ENCODE results near the gene PHF2. TPM values are rescaled to one million over a fixed set of nuclear protein-coding genes. Genes with fewer than 3 reads are reported as not detected.

The PHF2 gene
- total RNA-seq, 1 donor from 2014 or later, result 12.1 TPM

DNA sequence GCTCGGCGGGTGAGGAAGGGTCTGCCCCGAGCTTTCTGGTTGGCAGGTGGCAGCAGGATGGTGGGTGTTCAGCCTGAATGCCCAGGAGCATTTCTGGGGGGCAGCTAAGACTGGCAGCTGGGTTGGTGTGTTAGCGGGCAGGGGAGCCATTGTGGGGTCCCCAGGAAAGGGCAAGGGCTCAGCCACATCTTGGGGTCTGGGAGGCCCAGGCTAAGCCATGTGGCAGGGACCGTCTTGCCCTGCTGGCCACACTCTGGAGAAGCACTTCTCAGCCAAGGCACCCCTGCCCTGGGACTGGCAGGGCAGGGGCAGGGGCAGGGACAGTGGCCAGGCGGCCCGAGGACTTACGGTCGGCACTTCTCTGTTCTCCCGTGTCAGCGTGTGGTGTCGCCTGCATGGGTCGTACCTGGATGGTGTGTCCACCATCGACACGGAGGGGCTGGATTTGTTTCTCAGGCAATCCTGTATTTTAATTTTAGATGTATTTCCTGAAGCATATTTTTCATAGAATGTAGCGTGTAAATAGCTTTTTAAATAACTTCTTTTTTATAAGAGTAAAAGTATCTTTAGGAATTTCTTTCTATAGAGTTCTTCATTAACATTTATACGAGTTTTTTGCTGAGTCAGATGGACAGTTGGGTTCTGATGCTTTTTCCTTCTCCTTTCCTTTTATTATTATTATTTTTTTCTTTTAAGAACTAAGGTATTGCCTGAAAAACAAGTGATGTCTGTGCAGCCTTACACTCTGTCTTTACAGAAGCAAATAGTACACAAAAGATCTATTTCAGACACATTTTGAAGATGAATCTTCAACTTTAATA is 102.0 kb downstream of the PHF2 start:
- Histone ChIP-seq H3K4me2 (ENCODE audit: low read length) (no peak overlapping the region), H2AFZ (ENCODE audit: low read depth, low read length) (no peak overlapping the region), H4K20me1 (ENCODE audit: insufficient read depth, low read length) (peaks cover under 1% of the 10 kb centered on the region), H3K9ac (ENCODE audit: low read length) (no peak overlapping the region), H3K36me3 (ENCODE audit: insufficient read depth, low read length) (no peaks in the 10 kb centered on the region), H3K27ac (ENCODE audit: low read depth, low read length) (no peak overlapping the region), H3K79me2 (ENCODE audit: insufficient read depth, low read length) (no peaks in the 10 kb centered on the region), H3K4me1 (ENCODE audit: insufficient read depth, low read length) (no peaks in the 10 kb centered on the region), H3K27me3 (ENCODE audit: insufficient read depth, low read length) (no peaks in the 10 kb centered on the region), H3K9me3 (ENCODE audit: insufficient read depth, low read depth, low read length) (no peaks in the 10 kb centered on the region), H3K4me3 (ENCODE audit: insufficient read depth, low read depth, low read length) (no peak overlapping the region)
- Mint-ChIP-seq H3K9me3 (ENCODE audit: unreplicated experiment) (no peaks in the 10 kb centered on the region), H3K27ac (ENCODE audit: unreplicated experiment) (no peak overlapping the region), H3K4me1 (ENCODE audit: low read depth, unreplicated experiment) (no peaks in the 10 kb centered on the region), H3K27me3 (ENCODE audit: low read depth, unreplicated experiment) (peaks cover 10% of the 10 kb centered on the region), H3K36me3 (ENCODE audit: low read depth, unreplicated experiment) (peaks cover 10% of the 10 kb centered on the region), H3K4me3 (ENCODE audit: unreplicated experiment) (no peak overlapping the region)
- DNase-seq (ENCODE audit: low read depth) (no peak), FAIRE-seq (no peak)
- no peak for TF ChIP-seq EZH2 (IDR thresholded peaks at IDR 0.05; ENCODE audit: insufficient read depth, low read length)

DNA sequence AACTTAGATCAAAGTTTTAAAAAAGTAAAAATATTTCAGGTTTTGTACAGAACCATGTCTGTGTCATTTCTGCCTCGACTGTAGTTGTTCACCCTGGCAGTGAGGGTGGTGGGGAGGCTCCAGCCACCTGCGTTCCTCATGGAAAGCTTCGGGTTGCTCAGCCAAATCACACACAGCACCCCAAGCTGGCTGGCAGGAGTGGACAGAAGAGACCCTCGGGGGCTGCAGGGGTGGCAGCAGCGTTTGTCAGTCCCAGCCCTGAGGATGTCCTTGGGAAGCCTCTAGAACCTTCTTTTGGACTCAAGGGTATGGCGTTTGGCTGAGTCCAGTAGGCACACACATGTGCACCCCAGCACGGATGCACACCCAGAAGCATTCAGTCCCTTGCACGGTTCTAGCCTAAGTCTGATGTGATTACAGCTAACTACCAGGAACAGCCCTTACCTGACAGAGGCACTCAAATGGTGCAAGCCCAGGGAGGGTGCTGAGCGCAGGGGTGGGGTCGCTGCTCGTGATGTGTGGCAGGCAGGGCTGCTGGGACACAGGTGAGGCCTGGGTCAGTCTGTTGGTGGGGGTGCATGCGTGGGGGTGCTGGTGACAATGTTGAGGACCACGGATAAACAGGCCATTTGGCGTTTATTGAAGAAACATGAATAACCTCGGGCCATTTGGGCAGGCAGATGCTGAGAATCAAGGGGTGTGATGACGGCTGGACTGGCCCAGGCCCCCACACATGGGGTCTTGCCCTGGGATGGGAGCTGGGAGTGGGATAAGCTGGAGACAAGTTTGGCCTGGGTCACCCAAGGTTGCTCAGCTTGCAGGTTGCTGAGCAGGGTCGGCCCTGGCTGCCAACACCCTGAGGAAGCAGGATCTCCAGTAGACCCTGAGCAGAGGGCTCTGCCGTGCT is 103.4 kb downstream of the PHF2 start:
- DNase-seq (ENCODE audit: low read depth), result no peak
- Histone ChIP-seq H2AFZ (ENCODE audit: low read depth, low read length) (no peak overlapping the region), H3K9me3 (ENCODE audit: insufficient read depth, low read depth, low read length) (no peaks in the 10 kb centered on the region), H3K9ac (ENCODE audit: low read length) (no peak overlapping the region), H3K27me3 (ENCODE audit: insufficient read depth, low read length) (no peaks in the 10 kb centered on the region), H3K27ac (ENCODE audit: low read depth, low read length) (no peak overlapping the region), H3K79me2 (ENCODE audit: insufficient read depth, low read length) (no peaks in the 10 kb centered on the region), H4K20me1 (ENCODE audit: insufficient read depth, low read length) (no peaks in the 10 kb centered on the region), H3K4me1 (ENCODE audit: insufficient read depth, low read length) (no peaks in the 10 kb centered on the region), H3K4me2 (ENCODE audit: low read length) (no peak overlapping the region), H3K36me3 (ENCODE audit: insufficient read depth, low read length) (no peaks in the 10 kb centered on the region), H3K4me3 (ENCODE audit: insufficient read depth, low read depth, low read length) (no peak overlapping the region)
- TF ChIP-seq CTCF (IDR thresholded peaks at IDR 0.05; ENCODE audit: insufficient read depth, low read depth, low read length) (no peak), EZH2 (IDR thresholded peaks at IDR 0.05; ENCODE audit: insufficient read depth, low read length) (no peak)
- Mint-ChIP-seq H3K36me3 (ENCODE audit: low read depth, unreplicated experiment) (peaks cover 8% of the 10 kb centered on the region), H3K27ac (ENCODE audit: unreplicated experiment) (no peak overlapping the region), H3K9me3 (ENCODE audit: unreplicated experiment) (no peaks in the 10 kb centered on the region), H3K4me1 (ENCODE audit: low read depth, unreplicated experiment) (no peaks in the 10 kb centered on the region), H3K4me3 (ENCODE audit: unreplicated experiment) (no peak overlapping the region), H3K27me3 (ENCODE audit: low read depth, unreplicated experiment) (peaks cover 10% of the 10 kb centered on the region)
- FAIRE-seq, result no peak

DNA sequence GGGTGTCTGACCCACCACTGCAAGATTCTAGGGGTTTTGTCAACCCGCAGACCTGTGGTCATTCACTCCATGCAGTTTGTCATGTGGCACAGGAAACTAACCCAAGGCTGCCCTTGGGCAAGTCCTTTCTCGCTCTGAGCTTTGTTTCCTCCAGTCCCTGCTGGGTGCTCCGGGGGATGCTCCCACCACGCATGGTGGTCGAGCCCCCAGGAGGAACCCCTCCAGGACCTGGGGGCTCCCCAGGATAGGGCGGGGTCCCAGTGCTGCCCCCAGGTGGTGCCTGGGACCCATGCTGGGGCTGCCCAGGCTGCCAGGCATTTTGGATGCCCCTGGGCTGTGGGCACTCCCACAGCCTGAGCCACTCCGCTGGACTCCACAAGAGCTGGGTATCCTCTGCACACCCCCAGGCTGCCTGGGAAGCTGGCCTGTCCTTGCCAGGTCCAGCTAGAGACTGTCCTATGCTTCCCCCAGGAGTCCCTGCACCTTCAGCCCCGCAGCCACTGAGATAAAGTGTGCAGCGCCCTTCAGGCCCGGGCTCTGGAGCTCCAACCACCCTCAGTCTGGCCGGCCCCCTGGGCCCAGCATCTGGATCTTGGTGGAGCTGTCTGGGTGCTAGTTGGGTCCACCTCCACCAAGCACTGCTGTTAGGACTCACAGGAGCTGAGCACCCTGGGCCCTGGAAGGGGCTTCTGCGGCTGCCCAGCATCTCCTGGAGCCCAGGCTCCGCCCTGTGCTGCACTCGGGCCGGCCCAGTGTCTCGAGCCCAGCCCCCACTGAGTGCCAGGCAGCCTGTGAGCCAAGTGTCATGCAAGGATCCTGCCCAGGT is 104.3 kb downstream of the PHF2 start:
- H3K79me2 ChIP-seq (ENCODE audit: insufficient read depth, low read length), result no peaks in the 10 kb centered on the region
- no peak overlapping the region for H3K27ac Mint-ChIP-seq (ENCODE audit: unreplicated experiment)
- FAIRE-seq (no peak), DNase-seq (ENCODE audit: low read depth) (no peak)
- H3K9ac ChIP-seq (ENCODE audit: low read length), result no peak overlapping the region
- H3K27ac ChIP-seq (ENCODE audit: low read depth, low read length), result no peak overlapping the region
- H3K4me1 ChIP-seq (ENCODE audit: insufficient read depth, low read length), result no peaks in the 10 kb centered on the region
- H3K36me3 Mint-ChIP-seq (ENCODE audit: low read depth, unreplicated experiment), result peaks cover 8% of the 10 kb centered on the region
- no peak overlapping the region for H3K4me3 Mint-ChIP-seq (ENCODE audit: unreplicated experiment)
- no peaks in the 10 kb centered on the region for H3K9me3 Mint-ChIP-seq (ENCODE audit: unreplicated experiment)
- TF ChIP-seq CTCF (IDR thresholded peaks at IDR 0.05; ENCODE audit: insufficient read depth, low read depth, low read length) (no peak), EZH2 (IDR thresholded peaks at IDR 0.05; ENCODE audit: insufficient read depth, low read length) (no peak)
- H3K4me3 ChIP-seq (ENCODE audit: insufficient read depth, low read depth, low read length), result no peak overlapping the region
- H3K4me2 ChIP-seq (ENCODE audit: low read length), result no peak overlapping the region
- H3K36me3 ChIP-seq (ENCODE audit: insufficient read depth, low read length), result no peaks in the 10 kb centered on the region
- no peaks in the 10 kb centered on the region for H3K9me3 ChIP-seq (ENCODE audit: insufficient read depth, low read depth, low read length)
- no peaks in the 10 kb centered on the region for H3K4me1 Mint-ChIP-seq (ENCODE audit: low read depth, unreplicated experiment)
- H2AFZ ChIP-seq (ENCODE audit: low read depth, low read length), result no peak overlapping the region
- H4K20me1 ChIP-seq (ENCODE audit: insufficient read depth, low read length), result no peaks in the 10 kb centered on the region
- no peaks in the 10 kb centered on the region for H3K27me3 ChIP-seq (ENCODE audit: insufficient read depth, low read length)
- H3K27me3 Mint-ChIP-seq (ENCODE audit: low read depth, unreplicated experiment), result peaks cover 12% of the 10 kb centered on the region
